ENCODE measurements around the gene CCDC102A.
"Not testable (repeated sequence)": the region's sequence is repeated elsewhere in the genome, so short reads cannot be mapped to it uniquely, and the experiment has no call there.

CCDC102A gene

GRCh38 chr16:57499941-57500340 is 36.4 kb downstream of the CCDC102A start:
- DNase-seq = not testable (repeated sequence)

DNA sequence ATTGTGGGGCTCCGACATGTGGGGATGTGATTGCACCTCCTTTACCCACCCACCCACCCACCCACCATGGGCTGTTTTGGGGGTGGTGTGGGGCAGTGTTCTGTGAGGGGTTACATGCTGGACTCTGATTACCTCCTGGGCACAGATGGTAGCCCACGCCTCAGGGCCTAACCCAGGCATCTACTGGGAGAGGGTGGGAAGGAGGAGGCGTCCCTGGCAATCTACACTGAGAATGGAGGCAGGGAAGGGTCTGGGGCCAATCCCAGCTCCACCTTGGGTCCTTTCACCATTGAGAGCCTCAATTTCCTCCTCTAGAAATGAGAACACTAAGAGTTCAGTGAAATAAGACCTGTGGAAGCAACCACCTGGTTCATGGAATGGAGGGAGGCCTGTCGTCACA is 38.3 kb downstream of the CCDC102A start:
- no peak for DNase-seq

DNA sequence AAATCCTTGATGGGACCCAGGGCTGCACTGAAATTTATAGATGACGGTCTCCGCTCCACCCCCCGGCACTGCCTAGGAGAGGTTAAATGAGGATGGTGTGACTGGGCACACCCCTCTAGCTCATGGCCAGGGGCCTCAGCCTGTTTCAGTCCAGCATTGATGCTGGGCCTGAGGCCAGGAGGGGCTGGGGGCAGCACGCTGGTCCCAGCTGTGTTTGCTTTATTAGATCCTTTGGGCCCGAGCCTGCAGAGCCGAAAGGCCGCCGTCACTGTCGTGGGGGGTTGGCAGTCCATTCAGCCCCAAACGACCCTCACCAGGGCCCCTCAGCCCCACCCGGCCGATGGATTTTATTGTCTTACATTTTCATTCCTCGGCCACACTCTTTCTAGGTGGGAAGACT is 39.2 kb downstream of the CCDC102A start:
- no peak for DNase-seq

DNA sequence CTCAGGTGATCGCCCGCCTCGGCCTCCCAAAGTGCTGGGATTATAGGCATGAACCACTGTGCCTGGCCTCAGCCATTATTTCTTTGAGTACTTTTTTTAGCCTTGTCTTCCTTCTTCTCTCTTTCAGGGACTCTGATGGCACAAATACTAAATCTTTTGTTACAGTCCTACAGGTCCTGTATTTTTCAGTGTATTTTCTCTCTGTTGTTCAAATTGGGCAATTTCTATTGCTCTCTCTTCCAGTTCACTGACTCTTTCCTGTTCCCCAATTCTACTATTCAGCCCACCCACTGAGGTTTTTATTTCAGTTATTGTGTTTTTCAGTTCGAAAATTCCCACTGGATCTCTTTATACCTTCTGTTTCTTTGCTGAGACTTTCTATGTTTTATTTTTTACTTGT is 42.6 kb downstream of the CCDC102A start:
- DNase-seq = no peak

- no peak for DNase-seq
Measured at GRCh38 chr16:57489229-57489628, 47.1 kb downstream of the CCDC102A start.

GRCh38 chr16:57486858-57487834 is 49.2 kb downstream of the CCDC102A start:
- DNase-seq = no peak

DNA sequence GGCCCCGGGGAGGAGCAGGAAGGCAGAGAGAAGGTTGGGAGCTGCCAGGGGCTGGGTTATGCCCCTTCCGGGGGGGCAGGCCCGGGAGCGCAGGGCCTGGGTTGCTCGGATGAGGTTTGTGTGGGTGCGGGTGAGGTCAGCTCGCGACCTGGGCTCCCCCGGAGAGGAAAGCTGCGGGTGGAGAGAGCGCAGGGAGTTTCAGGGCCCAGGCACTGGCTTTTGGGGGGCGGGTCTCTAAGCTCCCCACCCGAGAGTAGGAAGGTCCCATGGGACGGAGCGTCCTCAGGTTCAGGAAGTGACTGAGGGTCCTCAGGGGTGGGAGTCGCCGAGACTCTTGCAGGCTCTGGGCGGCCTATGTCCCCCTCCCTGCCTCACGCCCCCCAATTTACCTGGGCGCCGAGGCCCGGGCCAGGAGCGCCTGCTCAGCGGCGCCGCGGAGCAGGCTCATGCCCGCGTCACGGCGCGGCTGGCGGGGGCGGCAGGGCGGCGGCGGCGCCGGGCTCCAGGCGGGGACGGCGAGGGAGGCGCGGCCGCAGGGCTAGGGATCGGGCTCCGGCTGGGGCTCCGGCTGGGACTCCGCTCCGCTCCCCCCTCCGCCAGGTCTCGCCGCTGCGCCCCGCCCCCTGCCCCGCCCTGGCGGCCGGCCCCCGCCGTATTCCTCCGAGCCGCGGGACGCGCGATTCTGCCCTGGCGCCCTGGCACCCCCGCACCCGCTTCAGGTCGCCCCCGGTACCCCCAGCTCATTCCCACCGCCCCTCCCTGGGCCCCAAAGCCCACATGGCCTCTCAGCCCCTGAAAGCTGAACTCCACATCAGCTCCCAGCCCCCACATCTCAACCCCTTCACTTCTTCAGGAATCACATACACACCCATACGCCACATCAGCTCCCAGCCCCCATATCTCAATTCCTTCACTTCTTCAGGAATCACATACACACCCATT is 50.2 kb downstream of the CCDC102A start, which contains the start of gene DOK4:
Gene DOK4 (minus strand): TSS at position 578 of the 942 bp plus-strand sequence. CDS start 6,986 bp downstream, outside the sequence.
- peak; percentile 91 for DNase-seq

GRCh38 chr16:57485091-57485915 is 51.1 kb downstream of the CCDC102A start:
- DNase-seq = no peak

- DNase-seq = no peak
Measured at GRCh38 chr16:57484515-57485005, 51.8 kb downstream of the CCDC102A start.

DNA sequence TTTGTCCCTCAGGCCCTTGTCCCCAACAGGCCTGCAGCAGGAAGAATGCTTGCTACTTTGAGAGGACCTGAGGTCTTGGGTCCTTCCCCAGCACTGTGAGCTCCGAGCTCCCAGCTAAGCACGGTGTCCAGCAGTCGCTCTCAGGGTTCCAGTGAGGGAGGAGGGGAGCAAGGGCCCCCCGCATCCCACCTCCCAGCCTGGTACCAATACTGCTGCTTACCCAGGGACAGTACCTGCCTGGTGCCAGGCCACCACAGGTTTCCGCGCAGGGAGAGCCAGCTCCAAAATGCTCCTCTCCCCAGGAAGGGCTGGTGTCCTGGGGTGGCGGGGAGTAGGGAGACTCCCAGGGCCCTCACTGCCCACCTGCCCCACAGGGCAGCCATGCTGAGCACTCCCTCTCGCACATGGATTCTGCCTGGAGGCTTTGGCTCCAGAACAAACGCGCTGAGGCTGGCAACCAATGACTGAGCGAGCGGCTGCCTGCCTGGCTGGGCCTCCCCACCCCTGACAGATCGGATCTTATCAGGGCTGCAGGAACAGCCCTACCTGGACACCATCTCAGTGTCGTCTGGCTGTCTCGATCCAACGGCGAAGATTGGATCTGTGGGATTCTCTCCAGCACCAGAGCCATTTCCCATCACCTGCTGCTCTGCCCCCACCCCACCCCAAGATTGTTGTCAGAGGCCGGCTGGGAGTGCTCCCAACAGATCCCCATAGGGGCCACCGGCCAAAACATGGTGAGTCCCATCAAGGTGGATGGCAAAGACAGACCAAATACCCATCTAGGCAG is 52.5 kb downstream of the CCDC102A start:
- no peak for DNase-seq

DNA sequence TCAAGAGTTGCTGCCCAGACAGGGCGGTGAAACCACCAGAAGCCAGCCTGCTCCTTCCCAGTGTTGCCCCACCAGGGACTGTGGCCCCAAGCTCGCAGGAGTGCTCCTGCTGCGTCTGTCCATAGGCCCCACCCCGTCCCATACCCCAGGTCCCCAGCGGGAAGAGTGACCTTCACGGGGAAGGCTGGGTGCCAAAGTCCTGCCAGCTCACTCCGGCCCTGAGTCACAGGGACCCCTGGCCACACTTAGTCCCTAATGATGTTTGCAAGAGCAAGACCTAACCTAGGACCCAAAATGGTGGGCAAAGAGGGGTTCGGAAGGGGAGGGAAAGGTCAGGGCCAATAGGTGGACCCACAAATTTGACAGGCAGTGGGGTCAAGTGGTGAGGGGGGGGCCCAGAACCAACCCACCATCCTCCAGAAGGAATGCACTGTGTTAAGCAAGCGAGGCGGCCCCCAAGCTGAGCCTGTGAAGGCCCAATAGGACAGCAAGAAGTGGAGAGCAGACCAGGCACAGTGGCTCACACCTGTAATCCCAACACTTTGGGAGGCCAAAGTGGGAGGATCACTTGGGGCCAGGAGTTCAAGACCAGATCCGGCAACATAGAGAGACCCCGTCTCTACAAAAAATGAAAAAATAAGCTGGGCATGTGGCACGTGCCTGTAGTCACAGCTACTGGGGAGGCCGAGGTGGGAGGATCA is 53.4 kb downstream of the CCDC102A start:
- no peak for DNase-seq

- no peak for DNase-seq
Measured at GRCh38 chr16:57481421-57481820, 55.0 kb downstream of the CCDC102A start.

- no peak for DNase-seq
Measured at GRCh38 chr16:57480754-57481230, 55.6 kb downstream of the CCDC102A start.

DNA sequence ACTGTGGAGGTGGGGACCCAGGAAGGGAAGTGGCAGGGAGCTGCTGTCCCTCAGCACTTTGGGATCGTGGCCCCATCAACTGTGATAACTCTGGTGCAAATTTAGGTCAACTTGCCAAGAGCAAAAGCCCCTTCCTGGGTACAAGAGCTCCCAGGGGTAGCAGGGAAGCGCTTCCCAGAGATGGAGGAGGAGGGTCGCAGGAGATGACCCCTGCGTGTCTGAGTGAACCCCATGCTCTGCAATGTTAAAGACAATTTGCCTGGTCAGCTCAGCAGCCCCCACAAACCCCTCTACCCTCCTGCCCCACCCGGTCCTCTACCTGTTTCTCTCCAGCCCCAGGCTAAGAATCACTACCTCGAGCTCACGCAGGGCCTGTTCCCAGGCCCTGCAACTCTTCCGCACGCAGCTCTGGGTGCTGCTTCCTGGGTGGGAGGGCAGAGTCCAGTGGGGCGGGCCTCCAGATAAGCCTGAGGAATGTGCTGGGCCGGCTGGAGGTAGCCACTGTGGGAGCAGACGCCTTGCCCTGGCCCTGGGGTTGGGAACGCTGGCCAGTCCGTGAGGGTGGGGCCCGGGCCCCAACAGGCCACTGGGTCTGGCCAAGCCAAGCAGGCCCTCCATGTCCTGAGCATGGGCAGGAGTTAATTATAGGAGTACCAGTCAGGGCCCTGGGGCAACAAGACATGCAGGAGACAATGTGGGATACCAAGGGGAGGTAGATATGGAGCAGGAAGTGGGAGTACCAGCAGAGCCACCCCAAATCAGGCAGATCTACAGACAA is 56.2 kb downstream of the CCDC102A start:
- DNase-seq = no peak

DNA sequence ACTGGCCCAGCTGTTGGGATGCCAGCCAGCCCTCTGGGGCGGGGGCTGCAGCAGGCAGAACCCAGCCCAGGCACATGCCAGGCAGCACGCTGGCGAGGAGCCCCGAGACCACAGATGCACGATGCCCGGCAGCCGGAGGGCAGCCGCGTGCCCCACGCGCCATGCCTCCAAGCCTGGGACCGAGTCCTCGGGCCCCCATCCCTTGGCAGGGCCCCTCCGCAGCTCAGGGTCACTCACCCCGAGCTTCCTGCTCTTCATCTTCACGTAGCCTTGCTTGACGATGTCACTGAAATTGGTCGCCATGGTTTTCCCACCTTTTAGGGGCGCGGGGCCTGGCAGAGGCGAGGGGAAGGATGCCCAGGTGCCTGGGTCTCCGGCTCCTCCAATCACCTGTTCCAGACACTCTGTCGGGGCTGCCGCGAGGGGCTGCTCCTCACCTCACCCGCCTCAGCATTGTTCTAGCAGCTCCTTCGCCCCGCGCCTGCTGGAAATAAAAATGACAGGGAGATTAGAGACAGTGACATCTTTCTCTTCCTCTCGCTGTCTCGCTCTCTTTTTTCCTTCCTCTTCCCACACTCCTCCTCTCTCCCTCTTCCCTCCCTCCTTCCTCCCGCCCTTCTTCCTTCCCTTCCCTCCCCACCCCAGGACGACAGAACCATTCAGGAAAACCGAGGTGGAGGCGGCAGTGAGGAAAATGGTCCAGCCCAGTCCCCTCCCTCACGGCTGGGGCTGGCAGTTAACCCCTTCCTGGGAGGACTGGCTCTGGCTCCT is 57.0 kb downstream of the CCDC102A start:
- DNase-seq = no peak

DNA sequence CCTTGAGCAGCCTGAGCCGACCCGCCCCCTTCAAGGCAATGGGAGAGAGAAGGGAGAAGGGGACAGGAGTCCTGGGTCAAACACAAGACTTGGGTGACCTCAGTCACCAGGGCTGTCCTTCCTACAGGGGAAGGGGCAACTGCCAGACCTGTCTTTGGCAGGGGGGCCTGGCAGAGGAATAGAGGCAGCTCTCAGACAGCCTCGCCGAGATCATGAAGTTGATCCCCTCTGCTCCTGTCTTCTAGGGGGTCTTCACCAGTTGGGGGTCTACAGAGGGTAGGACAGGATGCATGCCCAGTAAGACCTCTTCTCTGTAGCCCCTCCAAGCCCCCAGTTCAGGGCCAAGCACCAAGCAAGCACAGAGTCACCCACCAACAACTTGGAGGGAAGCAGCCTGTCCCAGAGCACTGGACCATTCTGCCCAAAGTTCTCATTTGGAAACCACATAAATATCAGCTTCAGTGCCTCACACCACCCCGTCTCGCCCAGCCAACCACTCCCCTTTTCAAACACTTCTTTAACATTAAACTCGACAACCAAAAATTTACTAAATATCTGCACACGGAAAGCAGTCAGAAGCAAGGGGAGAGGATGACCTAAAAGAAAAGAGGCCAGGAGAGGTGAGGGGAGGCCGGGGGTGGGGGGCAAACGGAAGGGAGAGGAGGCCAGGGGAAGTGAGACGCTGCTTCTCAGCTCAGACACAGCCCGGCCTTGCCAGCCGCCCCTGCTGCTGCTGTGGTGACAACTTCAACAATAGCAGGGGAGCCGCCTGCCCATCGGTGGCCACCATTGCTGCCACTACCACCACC is 57.8 kb downstream of the CCDC102A start:
- no peak for DNase-seq

- no peak for DNase-seq
Measured at GRCh38 chr16:57477531-57478202, 58.7 kb downstream of the CCDC102A start.

All from stimulated activated CD4-positive, alpha-beta T cell treated with anti-CD3 and anti-CD28 coated beads, Interleukin-15, amount 100 ng/mL, for 24 hours (primary cell).